ENCODE data around the gene SNX10.

The SNX10 gene

DNA sequence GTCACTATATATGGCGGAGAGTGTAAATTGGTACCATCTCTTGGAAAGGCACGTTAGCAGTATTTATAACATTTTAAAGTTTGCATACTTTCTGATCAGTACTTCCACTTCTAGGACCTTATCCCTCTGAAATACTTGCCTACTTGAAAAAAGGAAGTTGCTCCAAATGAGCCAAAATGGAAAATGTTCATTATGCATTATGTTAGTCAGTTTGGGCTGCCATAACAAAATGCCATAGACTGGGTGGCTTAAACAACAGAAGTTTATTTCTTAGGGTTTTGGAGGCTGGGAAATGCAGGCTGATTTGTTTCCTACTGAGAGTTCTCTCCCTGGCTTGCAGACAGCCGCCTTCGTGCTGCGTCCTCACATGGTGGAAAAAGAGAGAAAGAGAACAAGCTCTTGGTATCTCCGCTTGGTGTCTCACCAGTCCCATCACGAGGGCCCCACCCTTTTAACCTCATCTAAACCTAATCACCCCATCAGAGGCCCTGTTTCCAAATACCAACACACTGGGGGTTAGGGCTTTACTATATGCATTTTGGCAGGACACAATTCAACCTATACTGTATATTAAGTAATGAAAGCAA lies 6.9 kb downstream of the SNX10 start:
- DNase-seq: no peak

DNA sequence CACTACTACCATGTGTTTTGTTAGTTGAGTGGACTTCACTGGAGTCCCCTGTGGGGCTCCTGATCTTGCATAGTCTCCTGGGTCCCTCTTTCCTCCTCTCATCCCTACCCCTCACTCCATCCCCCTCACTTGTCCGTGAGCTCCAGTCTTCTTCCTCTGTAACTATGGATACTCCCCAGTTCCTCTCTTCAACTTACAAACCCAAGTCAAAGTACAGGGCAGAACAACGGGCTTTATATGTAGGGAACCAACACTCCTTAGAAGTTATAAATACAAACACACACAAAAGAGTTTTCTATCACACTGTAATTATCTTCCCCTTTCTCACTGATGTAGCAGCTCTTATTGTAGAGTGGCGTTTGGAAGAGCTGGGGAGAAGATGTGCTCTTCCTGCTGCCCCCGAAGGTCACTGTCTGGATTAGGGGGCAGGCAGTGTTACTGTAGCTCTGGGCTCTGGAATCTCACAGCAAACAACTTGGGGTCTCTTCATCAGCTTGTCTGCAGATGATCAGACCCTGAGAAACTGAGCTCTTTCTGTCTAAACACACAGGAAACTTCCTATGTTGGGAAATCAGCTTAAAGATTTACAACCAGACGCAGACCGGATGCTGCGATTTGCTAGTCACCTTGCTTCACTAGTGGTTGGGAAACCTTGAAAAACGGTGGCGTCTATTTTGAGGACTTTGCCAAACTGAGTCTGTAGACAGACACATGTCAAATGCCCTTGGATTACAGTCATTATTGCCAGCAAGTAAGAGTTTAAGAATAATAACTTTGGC lies 13.6 kb downstream of the SNX10 start:
- no peak for DNase-seq

DNA sequence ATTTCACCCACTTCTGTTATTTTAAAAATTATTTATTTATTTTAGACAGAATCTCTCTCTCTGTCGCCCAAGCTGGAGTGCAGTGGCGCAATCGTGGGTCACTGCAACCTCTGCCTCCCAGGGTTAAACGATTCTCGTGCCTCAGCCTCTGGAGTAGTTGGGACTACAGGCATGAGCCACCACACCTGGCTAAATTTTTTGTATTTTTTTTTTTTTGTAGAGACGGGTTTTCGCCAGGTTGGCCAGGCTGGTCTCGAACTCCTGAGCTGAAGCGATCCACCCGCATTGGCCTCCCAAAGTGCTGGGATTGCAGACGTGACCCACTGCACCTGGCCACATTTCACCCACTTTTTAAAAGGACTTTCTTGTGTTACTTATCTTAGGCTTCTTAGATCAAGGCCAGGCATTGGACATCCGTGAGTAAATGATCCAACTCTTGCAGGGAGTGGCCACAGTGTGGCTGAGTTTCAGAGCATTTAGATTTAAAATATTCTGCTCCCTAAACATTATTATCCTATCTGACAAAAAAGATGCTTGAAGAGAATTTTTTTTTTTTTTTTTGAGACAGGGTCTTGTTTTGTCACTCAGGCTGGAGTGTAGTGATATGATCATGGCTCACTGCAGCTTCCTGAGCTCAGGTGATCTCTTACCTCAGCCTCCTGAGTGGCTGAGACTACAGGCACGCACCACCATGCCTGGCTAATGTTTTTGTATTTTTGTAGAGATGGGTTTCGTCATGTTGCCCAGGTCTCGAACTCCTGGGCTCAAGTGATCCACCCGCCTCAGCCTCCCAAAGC lies 14.4 kb downstream of the SNX10 start:
- no peak for DNase-seq

DNA sequence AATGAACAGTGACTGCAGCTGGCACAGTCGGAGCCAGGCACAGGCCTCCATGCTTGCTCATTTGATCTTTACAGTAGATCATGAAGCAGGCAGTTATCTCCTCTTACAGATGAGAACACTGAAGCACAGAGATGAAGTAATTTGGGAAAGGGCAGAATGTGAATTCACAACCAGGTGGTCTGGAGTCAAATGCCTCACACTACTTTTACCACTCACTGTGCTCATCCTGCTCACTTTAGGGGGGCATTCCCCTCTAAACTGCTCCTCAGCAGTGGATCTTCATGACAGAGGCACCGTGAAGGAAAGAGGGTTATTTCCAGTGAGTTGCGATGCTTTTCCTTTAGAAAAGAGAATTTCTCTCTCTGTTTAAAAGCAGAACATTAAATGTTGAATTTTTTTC lies 15.1 kb downstream of the SNX10 start:
- DNase-seq: no peak

DNA sequence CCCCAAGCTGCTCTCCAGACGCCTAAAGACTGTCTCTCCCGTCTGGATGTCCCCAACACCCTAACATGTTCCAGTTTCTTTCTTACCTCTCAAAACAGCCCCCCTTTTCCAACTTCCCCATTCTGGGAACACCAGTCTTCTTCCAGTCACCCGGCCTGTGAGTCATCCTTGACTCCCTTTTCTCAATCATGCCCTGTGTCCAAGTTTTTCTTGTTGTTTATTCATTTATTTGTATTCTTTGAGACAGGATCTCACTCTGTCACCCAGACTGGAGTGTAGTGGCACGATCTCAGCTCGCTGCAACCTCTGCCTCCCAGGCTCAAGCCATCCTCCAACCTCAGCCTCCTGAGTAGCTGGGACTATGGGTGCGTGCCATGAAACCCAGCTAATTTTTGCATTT lies 15.6 kb downstream of the SNX10 start:
- DNase-seq: no peak

- no peak for DNase-seq
Observed at GRCh38 chr7:26307791-26308190, 16.1 kb downstream of the SNX10 start.

- DNase-seq: no peak
Observed at GRCh38 chr7:26308551-26308950, 16.9 kb downstream of the SNX10 start.

DNA sequence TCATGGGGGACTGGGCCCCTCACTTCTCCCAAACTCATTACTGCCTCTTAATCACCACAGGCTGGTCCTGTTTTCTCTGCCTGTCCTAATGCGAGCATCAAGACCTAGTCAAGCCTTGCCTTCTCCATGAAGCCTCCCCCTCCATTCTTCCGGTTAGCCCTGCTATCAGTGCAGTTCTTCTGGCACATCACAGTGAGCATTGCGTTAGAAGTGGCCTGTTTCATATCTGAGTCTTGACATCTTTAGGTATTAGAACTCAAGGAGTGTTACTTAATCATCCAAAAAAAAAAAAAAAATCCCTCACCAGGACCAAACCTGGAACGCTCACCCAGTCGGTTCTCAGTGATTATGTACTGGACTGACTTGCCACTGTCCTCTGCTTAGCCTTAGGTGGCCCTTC lies 17.4 kb downstream of the SNX10 start:
- DNase-seq: no peak

DNA sequence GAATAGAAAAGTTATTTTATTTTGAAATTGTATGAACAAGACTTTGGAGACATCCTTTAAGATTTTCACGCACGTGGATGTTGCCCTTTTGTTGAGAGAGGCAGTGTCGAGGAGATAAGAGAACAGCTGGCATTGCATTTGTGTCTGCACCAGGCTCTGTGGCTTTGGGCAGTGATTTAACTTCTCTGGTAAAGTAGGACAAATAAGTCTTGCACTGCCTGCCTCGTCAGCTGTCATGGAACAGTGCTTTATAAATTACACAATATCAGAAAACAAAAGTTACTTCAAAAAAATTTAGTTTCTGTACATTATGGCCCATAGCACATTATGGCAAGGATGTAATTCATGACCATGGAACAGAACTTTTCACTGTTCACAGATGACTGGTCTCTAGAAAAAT lies 20.1 kb downstream of the SNX10 start:
- DNase-seq: no peak

DNA sequence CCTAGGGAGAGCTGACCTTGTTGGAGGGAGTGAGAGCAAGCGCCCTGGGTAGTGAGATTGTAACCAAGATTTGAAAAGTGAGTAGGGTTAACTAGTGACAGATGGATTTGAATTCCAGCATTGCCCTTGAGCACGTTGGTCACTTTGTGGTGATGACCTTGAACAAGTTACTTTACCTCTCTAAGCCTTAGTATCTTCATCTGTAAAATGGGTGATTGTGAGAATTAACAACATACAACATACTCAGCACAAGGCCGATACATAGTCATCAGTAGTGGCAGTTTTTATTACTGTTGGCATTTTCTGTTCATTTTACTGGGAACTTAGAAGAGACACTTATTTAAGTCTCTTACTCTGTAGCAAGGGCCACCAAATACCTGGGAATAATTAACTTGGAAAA lies 25.5 kb downstream of the SNX10 start:
- no peak for DNase-seq

DNA sequence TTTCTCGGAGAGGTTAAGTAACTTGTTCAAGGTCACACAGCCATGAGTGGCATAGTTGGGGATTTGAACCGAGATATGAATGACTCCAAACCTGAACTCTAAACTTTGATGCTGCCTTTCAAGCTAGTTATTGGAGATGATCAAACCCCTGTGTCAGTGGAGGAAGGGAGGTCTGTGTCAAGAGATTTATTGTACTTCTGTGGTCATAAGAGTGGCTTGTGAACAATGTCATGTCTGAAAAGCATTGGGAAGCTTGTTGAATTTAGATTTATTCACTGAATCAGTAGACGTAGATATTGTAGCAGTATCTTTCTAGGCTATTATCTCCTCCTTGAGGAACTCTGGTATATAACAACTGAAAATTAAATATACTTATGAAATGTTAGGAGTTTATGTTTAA lies 27.3 kb downstream of the SNX10 start:
- no peak for DNase-seq

DNA sequence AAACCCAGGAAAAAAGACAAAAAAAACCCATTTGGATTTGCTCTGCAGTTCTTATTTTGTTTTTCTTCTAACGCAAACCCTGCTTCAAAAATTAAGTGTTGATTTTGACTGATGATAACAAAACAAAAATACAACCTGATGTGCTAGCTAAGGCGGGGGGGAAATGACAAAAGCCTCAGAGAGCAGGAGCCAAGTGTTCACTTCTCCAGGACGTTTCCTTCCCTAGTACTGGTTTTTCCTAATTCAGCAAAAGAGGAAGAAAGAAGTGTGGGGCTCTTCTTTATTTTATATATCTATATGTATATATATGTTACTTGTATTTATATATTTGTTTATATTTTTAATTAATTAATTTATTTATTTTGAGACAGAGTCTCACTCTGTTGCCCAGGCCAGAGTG lies 28.0 kb downstream of the SNX10 start:
- no peak for DNase-seq

- no peak for DNase-seq
Observed at GRCh38 chr7:26320878-26321277, 29.2 kb downstream of the SNX10 start.

- no peak for DNase-seq
Observed at GRCh38 chr7:26321435-26321834, 29.8 kb downstream of the SNX10 start.

DNA sequence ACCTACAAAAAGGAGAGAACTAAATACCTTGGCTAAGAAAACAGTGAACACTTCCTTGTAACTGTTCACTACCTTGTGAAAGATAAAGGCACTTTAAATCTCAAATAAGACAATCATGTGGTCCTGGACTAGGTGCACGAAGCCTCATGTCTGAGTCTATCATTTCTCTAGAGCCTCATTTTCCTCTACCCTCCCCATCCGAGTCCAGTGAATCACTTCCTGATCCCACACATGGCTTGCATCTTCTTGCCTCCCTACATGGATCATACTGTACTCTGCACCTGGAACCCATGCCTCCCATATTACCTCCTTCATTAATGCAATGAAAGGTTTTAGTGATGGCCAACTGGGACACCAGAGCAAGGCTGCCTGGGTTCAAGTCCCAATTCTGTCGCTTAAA lies 34.5 kb downstream of the SNX10 start:
- no peak for DNase-seq

GRCh38 chr7:26328498-26329390 lies 37.1 kb downstream of the SNX10 start:
- no peak for DNase-seq

DNA sequence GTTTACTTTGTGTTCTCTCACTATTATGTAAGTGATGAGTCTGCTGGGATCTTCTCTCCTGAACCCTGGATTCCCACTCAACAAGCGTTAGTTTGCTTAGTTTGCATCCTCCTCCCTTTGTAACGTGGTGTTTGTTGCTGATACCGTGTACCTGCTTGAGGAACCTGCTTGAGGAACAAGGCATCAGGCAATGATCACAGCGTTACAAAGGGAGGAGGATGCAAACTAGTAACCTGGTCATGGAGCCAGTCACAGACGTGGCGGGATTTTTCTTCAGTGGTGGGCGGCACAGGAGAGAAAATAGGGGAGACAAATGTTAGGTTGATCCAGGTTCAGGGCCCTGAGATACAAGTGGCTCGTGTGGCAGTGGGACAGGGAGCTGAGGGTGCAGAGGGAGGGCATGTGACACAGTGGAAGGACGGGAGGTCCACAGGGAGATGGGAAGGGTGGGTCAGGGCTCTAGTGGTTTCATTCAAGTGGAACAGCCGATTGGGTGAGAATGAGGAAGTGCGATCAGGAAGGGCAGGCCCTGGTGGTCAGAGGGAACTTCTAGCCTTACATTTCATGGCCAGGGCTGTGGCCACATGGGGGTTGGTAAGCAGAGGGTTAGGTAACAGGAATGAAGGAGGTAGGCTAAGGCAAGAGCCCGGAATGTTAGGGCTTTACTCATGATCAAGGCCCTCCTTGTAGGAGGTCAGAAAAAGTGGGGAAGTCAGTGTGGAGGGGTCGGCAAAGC lies 38.0 kb downstream of the SNX10 start:
- DNase-seq: no peak

DNA sequence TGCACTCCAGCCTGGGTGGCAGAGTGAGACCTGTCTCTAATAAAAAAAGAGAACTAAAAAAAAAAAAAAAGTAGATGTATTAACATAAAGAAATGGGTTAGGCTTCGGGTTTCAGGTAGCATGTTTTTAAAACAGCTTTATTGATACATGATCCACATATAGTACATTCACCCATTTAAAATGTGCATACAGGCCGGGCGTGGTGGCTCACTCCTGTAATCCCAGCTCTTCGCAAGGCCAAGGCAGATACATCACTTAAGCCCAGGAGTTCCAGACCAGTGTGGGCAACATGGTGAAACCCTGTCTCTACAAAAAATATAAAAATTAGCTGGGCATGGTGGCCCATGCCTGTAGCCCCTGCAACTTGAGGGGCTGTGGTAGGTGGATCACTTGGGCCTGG lies 39.5 kb downstream of the SNX10 start:
- DNase-seq: no peak

- no peak for DNase-seq
Observed at GRCh38 chr7:26331789-26332188, 40.1 kb downstream of the SNX10 start.

DNA sequence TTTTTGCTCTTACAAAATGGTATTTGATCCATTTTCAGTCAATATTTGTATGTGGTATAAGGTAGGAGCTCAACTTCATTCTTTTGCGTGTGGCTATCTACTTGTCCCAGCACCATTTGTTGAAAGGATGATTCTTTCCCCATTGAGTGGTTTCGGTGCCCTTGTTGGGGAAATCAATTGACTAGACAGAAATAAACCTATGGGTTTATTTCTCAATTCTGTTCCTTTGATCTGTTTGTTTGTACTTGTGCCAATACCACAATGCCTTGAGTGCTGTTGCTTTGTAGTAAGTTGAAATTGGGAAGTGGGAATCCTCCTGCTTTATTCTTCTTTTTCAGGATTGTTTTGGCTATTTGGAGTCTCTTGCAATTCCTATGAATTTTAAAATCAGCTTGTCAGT lies 41.0 kb downstream of the SNX10 start:
- DNase-seq: no peak

DNA sequence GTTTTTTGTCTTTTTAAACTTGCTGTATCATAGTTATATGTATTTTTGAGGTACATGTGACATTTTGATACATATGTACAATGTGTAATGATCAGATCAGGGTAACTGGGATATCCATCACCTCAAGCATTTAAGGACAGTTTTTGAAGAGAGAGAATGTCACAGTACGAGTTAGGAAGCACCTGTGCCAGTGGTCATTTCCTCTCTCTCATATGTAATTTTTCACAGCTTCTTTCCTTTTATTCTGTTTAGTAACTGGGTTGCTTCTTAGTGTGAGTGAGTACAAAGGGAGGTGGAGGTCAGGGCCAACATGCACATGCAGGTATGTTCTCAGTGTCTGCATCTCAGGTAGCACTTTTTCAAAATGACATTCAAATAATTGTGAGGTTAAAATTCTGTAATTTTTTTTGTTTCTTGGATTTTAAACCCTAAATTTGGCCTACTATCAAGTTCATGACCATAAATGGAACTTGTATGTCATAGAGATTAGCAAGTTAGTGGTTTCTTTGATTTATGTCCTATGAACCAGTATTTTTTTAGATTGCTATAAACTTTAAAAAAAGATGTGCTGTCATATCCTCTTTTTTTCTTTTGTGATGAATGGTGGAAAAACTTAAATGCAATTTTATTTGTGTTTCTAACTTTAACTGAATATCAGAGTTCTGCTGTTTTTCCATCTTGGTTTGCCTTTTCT lies 42.7 kb downstream of the SNX10 start:
- DNase-seq: no peak
